ENCODE data around the gene CASP12.
A peak's percentile ranks its signal among the peaks of the same experiment; 100 is the strongest.

CASP12 gene

GRCh38 chr11:104908186-104908531 is 9.9 kb upstream of the CASP12 start:
- no peak for TF ChIP-seq CTCF (IDR thresholded peaks at IDR 0.05; ENCODE audit: low read length, missing control alignments)
- no peak for DNase-seq (ENCODE audit: low read depth)

GRCh38 chr11:104907521-104908185 is 9.4 kb upstream of the CASP12 start:
- DNase-seq (ENCODE audit: low read depth), result no peak
- TF ChIP-seq CTCF (IDR thresholded peaks at IDR 0.05; ENCODE audit: low read length, missing control alignments), result no peak
- H3K4me3 ChIP-seq (replicated peaks; ENCODE audit: low read depth, low read length), result no peak overlapping the region

More at GRCh38 chr11:104908186-104908531, 9.9 kb upstream of the CASP12 start:
- no peak overlapping the region for H3K4me3 ChIP-seq (replicated peaks; ENCODE audit: low read depth, low read length)

- TF ChIP-seq CTCF (IDR thresholded peaks at IDR 0.05; ENCODE audit: low read length, missing control alignments), result no peak
- no peak overlapping the region for H3K4me3 ChIP-seq (replicated peaks; ENCODE audit: low read depth, low read length)
- no peak for DNase-seq (ENCODE audit: low read depth)
Measured at GRCh38 chr11:104905271-104905670, 7.0 kb upstream of the CASP12 start.

- no peak for TF ChIP-seq CTCF (IDR thresholded peaks at IDR 0.05; ENCODE audit: low read length, missing control alignments)
- DNase-seq (ENCODE audit: low read depth), result no peak
- no peak overlapping the region for H3K4me3 ChIP-seq (replicated peaks; ENCODE audit: low read depth, low read length)
Measured at GRCh38 chr11:104899226-104899625, 966 bp upstream of the CASP12 start.

- H3K4me3 ChIP-seq (replicated peaks; ENCODE audit: low read depth, low read length), result no peak overlapping the region
- DNase-seq (ENCODE audit: low read depth), result peak; percentile 36
- no peak for TF ChIP-seq CTCF (IDR thresholded peaks at IDR 0.05; ENCODE audit: low read length, missing control alignments)
Measured at GRCh38 chr11:104898685-104899013, 389 bp upstream of the CASP12 start.

GRCh38 chr11:104895634-104896033 is 2.6 kb downstream of the CASP12 start:
- no peak overlapping the region for H3K4me3 ChIP-seq (replicated peaks; ENCODE audit: low read depth, low read length)
- TF ChIP-seq CTCF (IDR thresholded peaks at IDR 0.05; ENCODE audit: low read length, missing control alignments), result no peak
- no peak for DNase-seq (ENCODE audit: low read depth)

GRCh38 chr11:104893876-104894275 is 4.4 kb downstream of the CASP12 start:
- TF ChIP-seq CTCF (IDR thresholded peaks at IDR 0.05; ENCODE audit: low read length, missing control alignments), result no peak
- no peak for DNase-seq (ENCODE audit: low read depth)
- no peak overlapping the region for H3K4me3 ChIP-seq (replicated peaks; ENCODE audit: low read depth, low read length)

All from fibroblast of pulmonary artery (primary cell).